ENCODE measurements around the gene GALNT14.

GALNT14 gene

GRCh38 chr2:31136000-31136399 lies 2.2 kb downstream of the GALNT14 start:
- DNase-seq (ENCODE audit: low spot score) = no peak

- DNase-seq (ENCODE audit: low spot score) = no peak
Observed at GRCh38 chr2:31134480-31134879, 3.8 kb downstream of the GALNT14 start.

GRCh38 chr2:31132786-31133185 lies 5.5 kb downstream of the GALNT14 start:
- no peak for DNase-seq (ENCODE audit: low spot score)

GRCh38 chr2:31131871-31132270 lies 6.4 kb downstream of the GALNT14 start:
- DNase-seq (ENCODE audit: low spot score) = no peak

- no peak for DNase-seq (ENCODE audit: low spot score)
Observed at GRCh38 chr2:31129375-31130171, 8.7 kb downstream of the GALNT14 start.

GRCh38 chr2:31127931-31128330 lies 10.3 kb downstream of the GALNT14 start:
- DNase-seq (ENCODE audit: low spot score) = no peak

GRCh38 chr2:31125918-31126695 lies 12.1 kb downstream of the GALNT14 start:
- no peak for DNase-seq (ENCODE audit: low spot score)

- DNase-seq (ENCODE audit: low spot score) = no peak
Observed at GRCh38 chr2:31124904-31125303, 13.3 kb downstream of the GALNT14 start.

GRCh38 chr2:31122133-31122532 lies 16.1 kb downstream of the GALNT14 start:
- DNase-seq (ENCODE audit: low spot score) = no peak

- DNase-seq (ENCODE audit: low spot score) = no peak
Observed at GRCh38 chr2:31113765-31114164, 24.5 kb downstream of the GALNT14 start.

GRCh38 chr2:31112544-31112943 lies 25.7 kb downstream of the GALNT14 start:
- DNase-seq (ENCODE audit: low spot score) = no peak

GRCh38 chr2:31110998-31111397 lies 27.2 kb downstream of the GALNT14 start:
- DNase-seq (ENCODE audit: low spot score) = no peak

- no peak for DNase-seq (ENCODE audit: low spot score)
Observed at GRCh38 chr2:31110431-31110830, 27.8 kb downstream of the GALNT14 start.

GRCh38 chr2:31109633-31110192 lies 28.5 kb downstream of the GALNT14 start:
- DNase-seq (ENCODE audit: low spot score) = no peak

GRCh38 chr2:31108561-31109286 lies 29.5 kb downstream of the GALNT14 start:
- DNase-seq (ENCODE audit: low spot score) = no peak

GRCh38 chr2:31107591-31108300 lies 30.5 kb downstream of the GALNT14 start:
- DNase-seq (ENCODE audit: low spot score) = no peak

GRCh38 chr2:31101701-31102100 lies 36.5 kb downstream of the GALNT14 start:
- DNase-seq (ENCODE audit: low spot score) = no peak

GRCh38 chr2:31097962-31098613 lies 40.2 kb downstream of the GALNT14 start:
- DNase-seq (ENCODE audit: low spot score) = no peak

- no peak for DNase-seq (ENCODE audit: low spot score)
Observed at GRCh38 chr2:31090188-31090587, 48.1 kb downstream of the GALNT14 start.

GRCh38 chr2:31089645-31090044 lies 48.6 kb downstream of the GALNT14 start:
- no peak for DNase-seq (ENCODE audit: low spot score)

GRCh38 chr2:31088504-31089195 lies 49.6 kb downstream of the GALNT14 start:
- no peak for DNase-seq (ENCODE audit: low spot score)

Data from CD4-positive, alpha-beta T cell treated with Interleukin-6 at 100 ng/mL for 8 hours (primary cell).